Measurements from ENCODE around the gene ARG1. TPM values are rescaled to one million over a fixed set of nuclear protein-coding genes. Genes with fewer than 3 reads are reported as not detected.

ARG1 gene
- polyA plus RNA-seq, 1 of the 3 experiments (the other 2 are of a cell fraction) = not detected

- ChIA-PET CTCF (interaction anchor here (1.1 to 1.5 kb wide), 2 partner anchors 22 to 49 kb away, joined by 3 read pairs; no protein-coding TSS in a partner anchor), POLR2A (no interaction called here)
- H3F3A ChIP-seq (replicated peaks; ENCODE audit: insufficient read depth) = no peaks in the 10 kb centered on the region
- no peak overlapping the region for H3K4me3 ChIP-seq (ENCODE audit: low read depth in 2 of 2, low read length in 1 of 2)
- H3K36me3 ChIP-seq (replicated peaks in 1 of 2; ENCODE audit: control insufficient read depth in 1 of 2, insufficient read depth in 2 of 2, low read length in 1 of 2) = no peaks in the 10 kb centered on the region
- H3K4me2 ChIP-seq = no peak overlapping the region
- no peak overlapping the region for H3K9ac ChIP-seq
- H3K9me2 ChIP-seq = no peaks in the 10 kb centered on the region
- no peaks in the 10 kb centered on the region for H3K4me1 ChIP-seq (ENCODE audit: control insufficient read depth in 1 of 2, insufficient read depth in 2 of 2, low read depth in 1 of 2, low read length in 1 of 2)
- H3K79me2 ChIP-seq (ENCODE audit: insufficient read depth) = no peaks in the 10 kb centered on the region
- DNase-seq = no peak
- no peaks in the 10 kb centered on the region for H3K9me3 ChIP-seq
- H3K27ac ChIP-seq (ENCODE audit: low read depth in 2 of 2, low read length in 1 of 2) = no peak overlapping the region
- H3K27me3 ChIP-seq (ENCODE audit: insufficient read depth) = peaks cover 8% of the 10 kb centered on the region; the same call in 1 of the 2 replicates
- no peaks in the 10 kb centered on the region for H4K20me1 ChIP-seq (ENCODE audit: insufficient read depth)
- H2AFZ ChIP-seq (ENCODE audit: low read depth) = no peak overlapping the region
- no peak for TF ChIP-seq TCF12 (IDR thresholded peaks at IDR 0.05)
- TF ChIP-seq EZH2phosphoT487 (IDR thresholded peaks at IDR 0.05; ENCODE audit: borderline replicate concordance, low read depth) = no peak
- TF ChIP-seq ELF1 (IDR thresholded peaks at IDR 0.05) = no peak
- no peak for TF ChIP-seq YY1 (IDR thresholded peaks at IDR 0.05; ENCODE audit: low read depth)
- no peak for TF ChIP-seq MAX (IDR thresholded peaks at IDR 0.05; ENCODE audit: low read depth)
- no peak for TF ChIP-seq TAF1 (IDR thresholded peaks at IDR 0.05; ENCODE audit: borderline replicate concordance, low read depth, low read length)
- no peak for TF ChIP-seq SIN3A (IDR thresholded peaks at IDR 0.05; ENCODE audit: borderline replicate concordance, low read depth, low read length)
- no peak for TF ChIP-seq CHD2 (IDR thresholded peaks at IDR 0.05; ENCODE audit: low read length, partially characterized antibody)
- no peak for TF ChIP-seq GABPA (IDR thresholded peaks at IDR 0.05; ENCODE audit: low read depth)
- TF ChIP-seq, protein P1, sequence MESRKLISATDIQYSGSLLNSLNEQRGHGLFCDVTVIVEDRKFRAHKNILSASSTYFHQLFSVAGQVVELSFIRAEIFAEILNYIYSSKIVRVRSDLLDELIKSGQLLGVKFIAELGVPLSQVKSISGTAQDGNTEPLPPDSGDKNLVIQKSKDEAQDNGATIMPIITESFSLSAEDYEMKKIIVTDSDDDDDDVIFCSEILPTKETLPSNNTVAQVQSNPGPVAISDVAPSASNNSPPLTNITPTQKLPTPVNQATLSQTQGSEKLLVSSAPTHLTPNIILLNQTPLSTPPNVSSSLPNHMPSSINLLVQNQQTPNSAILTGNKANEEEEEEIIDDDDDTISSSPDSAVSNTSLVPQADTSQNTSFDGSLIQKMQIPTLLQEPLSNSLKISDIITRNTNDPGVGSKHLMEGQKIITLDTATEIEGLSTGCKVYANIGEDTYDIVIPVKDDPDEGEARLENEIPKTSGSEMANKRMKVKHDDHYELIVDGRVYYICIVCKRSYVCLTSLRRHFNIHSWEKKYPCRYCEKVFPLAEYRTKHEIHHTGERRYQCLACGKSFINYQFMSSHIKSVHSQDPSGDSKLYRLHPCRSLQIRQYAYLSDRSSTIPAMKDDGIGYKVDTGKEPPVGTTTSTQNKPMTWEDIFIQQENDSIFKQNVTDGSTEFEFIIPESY (IDR thresholded peaks at IDR 0.05; ENCODE audit: borderline replicate concordance, low read depth) = no peak
- TF ChIP-seq IRF3 (IDR thresholded peaks at IDR 0.05; ENCODE audit: low read depth, low read length) = no peak
- TF ChIP-seq NRF1 (IDR thresholded peaks at IDR 0.05; ENCODE audit: low read depth, low read length) = no peak
- no peak for TF ChIP-seq FOXJ3 (CRISPR knock-in tag; IDR thresholded peaks at IDR 0.05)
- TF ChIP-seq RCOR1 (IDR thresholded peaks at IDR 0.05; ENCODE audit: low read length) = no peak
- no peak for TF ChIP-seq EP300 (IDR thresholded peaks at IDR 0.05; ENCODE audit: borderline replicate concordance in 1 of 2, low read depth in 1 of 2, low read length in 1 of 2)
- no peak for TF ChIP-seq GATA2 (CRISPR knock-in tag; IDR thresholded peaks at IDR 0.05)
Observed at GRCh38 chr6:131555992-131556391, 17.0 kb upstream of the ARG1 start.

DNA sequence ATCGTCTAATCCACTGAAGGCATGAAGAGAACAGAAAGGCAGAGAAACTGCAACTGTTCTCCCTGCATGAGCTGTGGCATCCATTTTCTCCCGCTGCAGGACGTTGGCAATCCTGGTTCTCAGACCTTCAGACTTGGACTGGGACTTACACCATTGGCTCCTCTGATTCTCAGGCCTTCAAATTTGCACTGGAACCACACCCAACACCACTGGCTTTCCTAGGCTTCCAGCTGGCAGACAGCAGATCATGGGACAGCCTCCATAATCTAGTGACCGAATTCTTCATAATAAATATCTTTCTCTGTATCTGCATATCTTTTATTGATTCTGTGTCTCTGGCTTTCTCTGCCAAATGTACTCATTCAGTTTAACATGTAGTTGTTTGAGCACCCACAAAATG is 14.1 kb upstream of the ARG1 start:
- H3K27ac ChIP-seq (ENCODE audit: low read depth in 2 of 2, low read length in 1 of 2) = no peak overlapping the region
- H4K20me1 ChIP-seq (ENCODE audit: insufficient read depth) = no peaks in the 10 kb centered on the region
- DNase-seq = no peak
- peaks cover 8% of the 10 kb centered on the region; the same call in 1 of the 2 replicates for H3K27me3 ChIP-seq (ENCODE audit: insufficient read depth)
- no peaks in the 10 kb centered on the region for H3K4me1 ChIP-seq (ENCODE audit: control insufficient read depth in 1 of 2, insufficient read depth in 2 of 2, low read depth in 1 of 2, low read length in 1 of 2)
- CTCF ChIA-PET = interaction anchor here (2.4 kb wide), 1 partner anchor 69 kb away, joined by 8 read pairs; the partner anchor contains the start of gene MED23
- 31% methylated on average over 4 of the region's 4 CpGs for WGBS (ENCODE audit: low lambda C conversion rate)
- H3K9me3 ChIP-seq = no peaks in the 10 kb centered on the region
- no peaks in the 10 kb centered on the region for H3F3A ChIP-seq (replicated peaks; ENCODE audit: insufficient read depth)
- no peaks in the 10 kb centered on the region for H3K36me3 ChIP-seq (replicated peaks in 1 of 2; ENCODE audit: control insufficient read depth in 1 of 2, insufficient read depth in 2 of 2, low read length in 1 of 2)
- no peak overlapping the region for H3K4me2 ChIP-seq
- no peak overlapping the region for H3K4me3 ChIP-seq (ENCODE audit: low read depth in 2 of 2, low read length in 1 of 2)
- H3K9me2 ChIP-seq = no peaks in the 10 kb centered on the region
- no peaks in the 10 kb centered on the region for H3K79me2 ChIP-seq (ENCODE audit: insufficient read depth)
- POLR2A ChIA-PET = no interaction called here
- H2AFZ ChIP-seq (ENCODE audit: low read depth) = no peak overlapping the region
- no peak overlapping the region for H3K9ac ChIP-seq
- TF ChIP-seq MXI1 (IDR thresholded peaks at IDR 0.05; ENCODE audit: low read depth, low read length) (no peak), TCF12 (IDR thresholded peaks at IDR 0.05) (no peak), REST (IDR thresholded peaks at IDR 0.05; ENCODE audit: low read depth, low read length) (no peak), SIN3A (IDR thresholded peaks at IDR 0.05; ENCODE audit: borderline replicate concordance, low read depth, low read length) (no peak), SMC3 (IDR thresholded peaks at IDR 0.05; ENCODE audit: low read depth, low read length) (no peak), CHD2 (IDR thresholded peaks at IDR 0.05; ENCODE audit: low read length, partially characterized antibody) (no peak)
- TF ChIP-seq, protein P2, sequence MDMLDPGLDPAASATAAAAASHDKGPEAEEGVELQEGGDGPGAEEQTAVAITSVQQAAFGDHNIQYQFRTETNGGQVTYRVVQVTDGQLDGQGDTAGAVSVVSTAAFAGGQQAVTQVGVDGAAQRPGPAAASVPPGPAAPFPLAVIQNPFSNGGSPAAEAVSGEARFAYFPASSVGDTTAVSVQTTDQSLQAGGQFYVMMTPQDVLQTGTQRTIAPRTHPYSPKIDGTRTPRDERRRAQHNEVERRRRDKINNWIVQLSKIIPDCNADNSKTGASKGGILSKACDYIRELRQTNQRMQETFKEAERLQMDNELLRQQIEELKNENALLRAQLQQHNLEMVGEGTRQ (IDR thresholded peaks at IDR 0.05; ENCODE audit: borderline replicate concordance, low read depth, low read length) = no peak
